Dendritic cell treated with granulocyte-macrophage colony-stimulating factor and Interleukin-4, amounts not matched to agents 40 ng/mL and 50 ng/mL, for 4 days (primary cell): ENCODE measurements around the gene APOL1.
"Not testable (repeated sequence)": the region's sequence is repeated elsewhere in the genome, so short reads cannot be mapped to it uniquely, and the experiment has no call there.

Experiments used
- H3K27ac Mint-ChIP-seq: one replicate; pipeline ENCODE4 v1.8.0; 2022; ENCODE audit warnings: mild to moderate bottlenecking, mixed read lengths
- H3K27me3 Mint-ChIP-seq: one replicate; pipeline ENCODE4 v1.8.0; 2022; ENCODE audit warnings: mild to moderate bottlenecking, mixed read lengths
- H3K36me3 Mint-ChIP-seq: one replicate; pipeline ENCODE4 v1.8.0; 2022; ENCODE audit warnings: low read depth, mixed read lengths
- H3K4me1 Mint-ChIP-seq: one replicate; pipeline ENCODE4 v1.8.0; 2022; ENCODE audit warnings: low read depth, mixed read lengths
- H3K4me3 Mint-ChIP-seq: one replicate; pipeline ENCODE4 v1.8.0; 2022; ENCODE audit warnings: mild to moderate bottlenecking, moderate library complexity, mixed read lengths
- H3K9me3 Mint-ChIP-seq: one replicate; pipeline ENCODE4 v1.8.0; 2022; ENCODE audit warnings: mixed read lengths
- intact Hi-C: fragments of 100-400 bp; cut with micrococcal nuclease; formaldehyde crosslinking; loops from one replicate; pipeline ENCODE4 v1.15.0; 2022

APOL1 gene

GRCh38 chr22:36229649-36230048 lies 23.3 kb upstream of the APOL1 start:
- intact Hi-C loops = loop anchor here (10.0 kb wide), 1 partner anchor 75 kb away; no protein-coding TSS in a partner anchor
- not testable (repeated sequence) for H3K4me3 Mint-ChIP-seq, H3K27ac Mint-ChIP-seq, H3K9me3 Mint-ChIP-seq, H3K27me3 Mint-ChIP-seq
- H3K4me1 Mint-ChIP-seq = peaks cover 29% of the 10 kb centered on the region
- H3K36me3 Mint-ChIP-seq = peaks cover 100% of the 10 kb centered on the region

DNA sequence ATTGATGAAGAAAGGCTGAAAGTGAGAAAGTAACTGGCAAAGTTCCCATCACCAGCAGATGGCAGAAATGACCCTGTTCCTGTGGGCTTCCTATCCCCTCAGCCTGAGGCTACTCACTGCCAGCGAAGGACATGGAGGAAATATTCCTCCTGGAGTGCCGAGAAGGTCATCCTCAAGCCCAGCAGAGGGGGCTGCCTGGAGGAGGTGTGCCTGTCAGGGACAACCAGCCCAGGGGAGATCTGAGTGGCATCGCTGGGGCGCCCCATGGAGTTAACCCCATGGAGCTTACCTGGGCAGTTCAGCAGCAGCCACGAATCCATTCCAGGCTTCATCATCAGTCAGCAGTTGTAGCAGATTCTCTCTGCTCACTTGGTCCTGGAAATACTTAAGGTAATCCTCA lies 21.9 kb upstream of the APOL1 start:
- Mint-ChIP-seq H3K4me1 (peaks cover 43% of the 10 kb centered on the region), H3K36me3 (peaks cover 100% of the 10 kb centered on the region)
- H3K27ac Mint-ChIP-seq, H3K4me3 Mint-ChIP-seq, intact Hi-C loops, H3K27me3 Mint-ChIP-seq, H3K9me3 Mint-ChIP-seq: not testable (repeated sequence)

- Mint-ChIP-seq H3K27me3 (no peaks in the 10 kb centered on the region), H3K4me3 (no peak overlapping the region), H3K36me3 (peaks cover 100% of the 10 kb centered on the region), H3K27ac (no peak overlapping the region), H3K4me1 (peaks cover 55% of the 10 kb centered on the region), H3K9me3 (no peaks in the 10 kb centered on the region)
- intact Hi-C loops = no loop called here
Observed at GRCh38 chr22:36232715-36233401, 20.1 kb upstream of the APOL1 start.

DNA sequence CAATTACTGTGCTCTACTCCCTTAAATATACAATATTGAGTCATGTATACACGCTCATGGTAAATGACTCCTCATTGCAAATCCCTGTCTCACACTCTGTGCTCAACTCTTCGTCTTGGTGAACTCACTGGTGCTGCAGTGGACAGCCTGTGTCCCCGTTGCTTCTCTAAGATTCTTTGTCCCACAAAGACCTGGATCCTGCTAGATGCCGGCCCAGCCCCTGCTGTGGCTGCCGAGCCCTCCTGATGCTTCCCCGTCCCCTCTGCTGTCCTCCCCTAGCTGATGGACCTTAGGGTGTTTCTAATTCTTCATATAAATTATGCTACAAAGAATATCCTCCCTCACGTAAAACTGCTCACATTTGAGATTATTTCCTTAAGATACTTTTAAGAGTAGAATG lies 19.1 kb upstream of the APOL1 start:
- Mint-ChIP-seq H3K27me3 (no peaks in the 10 kb centered on the region), H3K27ac (no peak overlapping the region), H3K9me3 (no peaks in the 10 kb centered on the region), H3K4me3 (no peak overlapping the region), H3K4me1 (peaks cover 64% of the 10 kb centered on the region), H3K36me3 (peaks cover 100% of the 10 kb centered on the region)
- intact Hi-C loops = no loop called here

DNA sequence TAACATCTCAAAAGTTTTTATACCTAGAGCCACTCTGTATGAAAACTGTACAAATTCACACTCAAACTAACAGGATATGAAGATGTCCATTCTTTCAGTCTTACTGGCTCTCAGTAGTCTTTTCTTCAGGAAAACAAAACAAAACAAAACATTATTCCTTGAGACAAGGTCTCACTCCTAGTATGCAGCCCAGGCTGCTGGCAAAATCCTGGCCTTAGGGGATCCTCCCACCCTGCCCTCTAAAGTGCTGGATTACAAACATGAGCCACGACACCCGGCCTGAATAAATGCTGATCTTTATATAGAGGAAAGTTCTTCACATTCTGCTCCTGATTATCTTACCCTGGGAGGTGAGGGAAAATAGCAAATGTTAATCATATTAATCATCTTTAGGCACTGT lies 18.7 kb upstream of the APOL1 start:
- H3K27me3 Mint-ChIP-seq = no peaks in the 10 kb centered on the region
- H3K36me3 Mint-ChIP-seq = peaks cover 100% of the 10 kb centered on the region
- no peak overlapping the region for H3K4me3 Mint-ChIP-seq
- intact Hi-C loops = no loop called here
- H3K4me1 Mint-ChIP-seq = peaks cover 64% of the 10 kb centered on the region
- H3K27ac Mint-ChIP-seq = no peak overlapping the region
- no peaks in the 10 kb centered on the region for H3K9me3 Mint-ChIP-seq

DNA sequence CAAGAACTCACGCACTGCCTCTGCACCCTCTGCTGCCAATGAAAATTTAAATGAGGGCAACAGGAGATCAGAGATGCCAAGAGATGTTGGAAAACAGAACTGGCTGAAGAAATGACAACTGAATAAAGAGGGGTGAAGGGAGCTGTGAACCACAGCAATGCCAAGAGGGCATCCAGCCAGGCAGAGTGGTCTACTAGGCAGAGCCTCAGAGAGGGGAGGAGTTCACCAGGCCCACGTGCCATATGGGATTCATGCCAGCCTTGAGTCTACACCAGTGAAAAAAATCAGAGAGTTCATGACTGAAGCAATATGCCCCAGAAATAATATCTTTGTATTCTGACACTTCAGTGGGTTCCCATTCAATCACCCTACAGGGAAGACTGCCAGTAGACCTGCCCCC lies 18.0 kb upstream of the APOL1 start:
- peaks cover 70% of the 10 kb centered on the region for H3K4me1 Mint-ChIP-seq
- H3K27me3 Mint-ChIP-seq = no peaks in the 10 kb centered on the region
- no peaks in the 10 kb centered on the region for H3K9me3 Mint-ChIP-seq
- intact Hi-C loops = loop anchor here (5.0 kb wide), 1 partner anchor 38 kb away; no protein-coding TSS in a partner anchor
- H3K36me3 Mint-ChIP-seq = peaks cover 95% of the 10 kb centered on the region
- H3K27ac Mint-ChIP-seq = no peak overlapping the region
- H3K4me3 Mint-ChIP-seq = no peak overlapping the region

DNA sequence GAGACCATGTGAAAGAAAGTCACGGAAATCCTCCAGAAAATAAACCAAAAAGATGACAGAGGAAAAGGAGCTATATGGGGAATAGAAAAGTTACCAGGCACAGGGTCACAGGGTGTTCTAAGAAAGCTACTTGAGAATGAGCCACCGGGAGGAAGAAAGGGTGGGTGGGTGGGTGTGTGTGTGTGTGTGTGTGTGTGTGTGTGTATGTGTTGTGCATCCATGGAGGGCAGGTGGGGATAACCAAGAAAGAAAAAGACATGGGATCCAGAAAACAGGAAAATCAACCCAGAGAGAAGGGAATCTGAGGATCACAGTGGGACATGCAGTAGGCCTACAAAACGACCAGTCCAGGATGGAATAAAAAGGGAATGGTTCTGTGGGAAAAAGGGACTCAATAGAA lies 17.3 kb upstream of the APOL1 start:
- intact Hi-C loops = loop anchor here (5.0 kb wide), 1 partner anchor 38 kb away; no protein-coding TSS in a partner anchor
- H3K36me3 Mint-ChIP-seq = peaks cover 88% of the 10 kb centered on the region
- no peak overlapping the region for H3K4me3 Mint-ChIP-seq
- H3K27ac Mint-ChIP-seq = no peak overlapping the region
- H3K9me3 Mint-ChIP-seq = no peaks in the 10 kb centered on the region
- H3K27me3 Mint-ChIP-seq = no peaks in the 10 kb centered on the region
- H3K4me1 Mint-ChIP-seq = peaks cover 73% of the 10 kb centered on the region

DNA sequence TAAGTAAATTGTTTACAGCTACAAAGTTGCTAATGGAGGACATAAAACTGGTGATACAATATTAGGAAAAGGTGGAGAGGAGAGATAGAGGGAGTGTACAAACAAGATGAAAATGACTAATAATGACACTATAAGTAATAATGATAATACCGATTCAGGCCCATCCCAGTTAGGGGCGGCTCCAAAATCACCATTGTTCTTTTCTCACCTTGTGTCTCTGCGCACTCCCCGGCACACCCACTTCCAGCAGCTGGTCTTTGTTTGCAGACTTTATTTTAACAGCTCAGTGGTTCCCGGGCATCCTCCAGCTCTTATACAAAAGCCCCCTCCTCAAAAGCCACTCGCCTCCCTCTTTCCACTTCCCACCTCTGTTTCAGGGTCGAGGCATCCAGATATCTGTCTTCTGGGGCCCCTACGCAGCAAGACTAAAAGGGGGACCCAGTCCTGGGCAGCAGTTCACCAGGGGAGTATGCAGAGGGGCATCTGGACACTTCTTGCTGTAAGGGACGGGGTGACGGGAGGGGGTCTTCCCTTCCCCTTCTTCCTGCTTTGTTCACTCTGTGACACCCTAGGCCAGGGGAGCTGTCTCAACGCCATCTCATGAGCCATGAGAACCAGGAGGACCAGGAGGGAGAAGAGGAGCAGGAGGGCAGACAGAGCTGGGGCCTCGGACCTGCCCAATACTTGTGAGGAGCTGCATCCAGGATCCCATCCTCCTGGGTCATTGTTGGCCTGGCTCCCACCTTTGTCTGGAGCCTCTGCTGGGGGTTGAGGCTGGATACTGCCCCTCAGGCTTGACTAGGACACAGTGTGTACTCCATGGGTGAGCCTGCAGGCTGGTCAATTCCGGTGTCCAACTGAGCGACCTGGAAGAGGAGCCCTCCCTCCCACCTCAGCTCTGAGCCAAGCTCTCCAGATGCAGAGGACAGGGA lies 16.3 kb upstream of the APOL1 start:
- intact Hi-C loops = loop anchor here (5.0 kb wide), 1 partner anchor 39 kb away; no protein-coding TSS in a partner anchor
- H3K4me3 Mint-ChIP-seq = no peak overlapping the region
- H3K36me3 Mint-ChIP-seq = peaks cover 78% of the 10 kb centered on the region
- H3K9me3 Mint-ChIP-seq = no peaks in the 10 kb centered on the region
- peaks cover 73% of the 10 kb centered on the region for H3K4me1 Mint-ChIP-seq
- no peaks in the 10 kb centered on the region for H3K27me3 Mint-ChIP-seq
- H3K27ac Mint-ChIP-seq = no peak overlapping the region

GRCh38 chr22:36237462-36238372 lies 15.2 kb upstream of the APOL1 start:
- H3K9me3 Mint-ChIP-seq = no peaks in the 10 kb centered on the region

DNA sequence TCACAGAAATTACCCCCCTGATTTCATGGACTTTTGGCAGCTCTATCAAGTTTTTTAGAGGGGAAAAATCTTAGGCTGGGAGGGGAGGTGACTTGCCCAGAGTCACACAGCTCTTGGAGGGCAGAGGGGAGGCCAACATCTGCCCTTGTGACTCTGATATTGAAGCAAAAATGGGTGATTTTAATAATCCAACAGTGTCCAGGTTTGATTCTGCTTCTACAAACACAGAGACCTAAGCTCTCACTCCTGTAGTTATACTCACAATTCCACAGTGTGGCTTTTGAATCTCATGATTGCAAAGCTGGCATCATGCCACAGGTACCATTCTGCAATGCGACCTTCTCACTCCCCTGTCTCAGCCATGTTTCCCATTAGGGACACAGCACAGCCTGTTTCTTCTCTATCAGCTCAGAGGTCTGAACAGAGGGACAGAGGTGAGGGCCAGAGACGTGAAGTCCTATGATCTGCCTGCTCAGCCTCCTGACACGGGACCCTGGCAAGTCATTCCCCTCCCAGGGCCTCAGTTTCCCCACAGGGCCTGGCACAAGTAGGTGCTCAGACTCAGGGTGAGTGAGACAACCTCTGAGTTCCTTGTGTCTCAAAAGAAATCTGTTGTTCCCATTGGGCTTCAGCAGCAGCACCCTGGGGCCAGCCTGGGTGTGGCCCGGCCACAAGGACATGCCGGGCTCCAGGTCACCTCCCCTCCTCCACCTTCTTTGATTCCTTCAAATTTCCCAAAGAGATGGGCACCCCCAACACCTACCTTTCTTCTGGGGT lies 14.4 kb upstream of the APOL1 start:
- Mint-ChIP-seq H3K27me3 (peaks cover 1% of the 10 kb centered on the region), H3K4me1 (peaks cover 60% of the 10 kb centered on the region), H3K36me3 (peaks cover 59% of the 10 kb centered on the region), H3K9me3 (no peaks in the 10 kb centered on the region), H3K27ac (peak overlapping the region; percentile 94), H3K4me3 (peak overlapping the region; percentile 98)
- intact Hi-C loops = loop anchor here (5.0 kb wide), 1 partner anchor 41 kb away; no protein-coding TSS in a partner anchor

More at GRCh38 chr22:36237462-36238372, 15.2 kb upstream of the APOL1 start:
- H3K4me1 Mint-ChIP-seq = peaks cover 66% of the 10 kb centered on the region
- intact Hi-C loops = loop anchor here (5.0 kb wide), 1 partner anchor 40 kb away; no protein-coding TSS in a partner anchor
- H3K27me3 Mint-ChIP-seq = peaks cover 1% of the 10 kb centered on the region
- H3K27ac Mint-ChIP-seq = peak overlapping the region; percentile 94
- peak overlapping the region; percentile 98 for H3K4me3 Mint-ChIP-seq
- H3K36me3 Mint-ChIP-seq = peaks cover 67% of the 10 kb centered on the region

- peak overlapping the region; percentile 98 for H3K4me3 Mint-ChIP-seq
- peaks cover 53% of the 10 kb centered on the region for H3K36me3 Mint-ChIP-seq
- peaks cover 1% of the 10 kb centered on the region for H3K27me3 Mint-ChIP-seq
- peak overlapping the region; percentile 94 for H3K27ac Mint-ChIP-seq
- no peaks in the 10 kb centered on the region for H3K9me3 Mint-ChIP-seq
- intact Hi-C loops = loop anchor here (5.0 kb wide), 1 partner anchor 42 kb away; no protein-coding TSS in a partner anchor
- H3K4me1 Mint-ChIP-seq = peaks cover 60% of the 10 kb centered on the region
Observed at GRCh38 chr22:36239150-36239400, 13.9 kb upstream of the APOL1 start.

- no peaks in the 10 kb centered on the region for H3K9me3 Mint-ChIP-seq
- H3K27ac Mint-ChIP-seq = peak within 1 kb of the TSS; percentile 94
- H3K4me3 Mint-ChIP-seq = peak within 1 kb of the TSS; percentile 98
- H3K36me3 Mint-ChIP-seq = peaks cover 48% of the 10 kb centered on the region
- H3K4me1 Mint-ChIP-seq = peaks cover 62% of the 10 kb centered on the region
- intact Hi-C loops = loop anchor here (5.0 kb wide), 1 partner anchor 42 kb away; no protein-coding TSS in a partner anchor
- H3K27me3 Mint-ChIP-seq = peaks cover 1% of the 10 kb centered on the region
Observed at GRCh38 chr22:36239401-36240171, 13.3 kb upstream of the APOL1 start, which contains the start of gene APOL2. APOL2 (minus strand) TSS chr22:36239527; CDS start chr22:36233162, 6,365 bp downstream.
